Adipose tissue (tissue), 3 donors: ENCODE data around the gene CD276. TPM values are rescaled to one million over a fixed set of nuclear protein-coding genes. Genes with fewer than 3 reads are reported as not detected.
"Not testable (repeated sequence)": the region's sequence is repeated elsewhere in the genome, so short reads cannot be mapped to it uniquely, and the experiment has no call there.

Source experiments
- H3K27ac ChIP-seq: one replicate; pipeline ENCODE4 v1.5.1; 2013; ENCODE audit warnings: low read depth, low read length
- WGBS, 3 donors: extraction: QIAGEN DNeasy Blood & Tissue Kit; methylation state at CpG; one replicate each; pipeline ENCODE4 v1.1.7; 2013; 5-methylcytosine and 5-hydroxymethylcytosine counted together
- polyA plus RNA-seq, 3 donors: library from polyadenylated mRNA; stranded (reverse); fragments of 200-250 nt; gene quantifications; one replicate each; pipeline ENCODE4 v1.2.3, GENCODE V29; 2013
- donor health status: healthy with polysubstance abuse.
- donor health status: Bipolar disorder and iron deficiency.
- donor health status: healthy.

The CD276 gene
- polyA plus RNA-seq, 3 donors, result 20.6 to 36.5 (median 32.2) TPM

DNA sequence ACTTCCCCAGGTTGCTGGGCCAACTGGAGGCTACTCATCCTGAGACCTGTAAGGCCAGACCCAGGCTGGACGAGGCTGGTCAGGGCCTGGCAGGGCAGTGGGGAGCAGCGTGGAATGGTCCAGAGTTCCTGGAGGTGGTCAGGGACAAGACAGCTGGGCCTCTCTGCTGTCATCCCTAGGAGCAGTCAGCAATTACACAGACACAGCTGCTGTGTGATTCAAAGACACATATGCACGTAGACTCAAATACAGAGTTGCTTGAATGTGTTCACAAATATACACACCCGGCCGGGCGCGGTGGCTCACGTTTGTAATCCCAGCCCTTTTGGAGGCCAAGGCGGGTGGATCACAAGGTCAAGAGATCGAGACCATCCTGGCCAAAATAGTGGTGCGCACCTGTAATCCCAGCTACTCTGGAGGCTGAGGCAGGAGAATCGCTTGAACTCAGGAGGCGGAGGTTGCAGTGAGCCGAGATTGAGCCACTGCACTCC, 1.5 kb upstream of the CD276 start:
- H3K27ac ChIP-seq, result no peak overlapping the region
- 70 to 87% (median 84%) methylated on average over 14 of the region's 14 CpGs for WGBS, 3 donors

- 51 to 53% (median 53%) methylated on average over 7 of the region's 7 CpGs for WGBS, 3 donors
Observed at GRCh38 chr15:73683257-73683776, 866 bp upstream of the CD276 start.

DNA sequence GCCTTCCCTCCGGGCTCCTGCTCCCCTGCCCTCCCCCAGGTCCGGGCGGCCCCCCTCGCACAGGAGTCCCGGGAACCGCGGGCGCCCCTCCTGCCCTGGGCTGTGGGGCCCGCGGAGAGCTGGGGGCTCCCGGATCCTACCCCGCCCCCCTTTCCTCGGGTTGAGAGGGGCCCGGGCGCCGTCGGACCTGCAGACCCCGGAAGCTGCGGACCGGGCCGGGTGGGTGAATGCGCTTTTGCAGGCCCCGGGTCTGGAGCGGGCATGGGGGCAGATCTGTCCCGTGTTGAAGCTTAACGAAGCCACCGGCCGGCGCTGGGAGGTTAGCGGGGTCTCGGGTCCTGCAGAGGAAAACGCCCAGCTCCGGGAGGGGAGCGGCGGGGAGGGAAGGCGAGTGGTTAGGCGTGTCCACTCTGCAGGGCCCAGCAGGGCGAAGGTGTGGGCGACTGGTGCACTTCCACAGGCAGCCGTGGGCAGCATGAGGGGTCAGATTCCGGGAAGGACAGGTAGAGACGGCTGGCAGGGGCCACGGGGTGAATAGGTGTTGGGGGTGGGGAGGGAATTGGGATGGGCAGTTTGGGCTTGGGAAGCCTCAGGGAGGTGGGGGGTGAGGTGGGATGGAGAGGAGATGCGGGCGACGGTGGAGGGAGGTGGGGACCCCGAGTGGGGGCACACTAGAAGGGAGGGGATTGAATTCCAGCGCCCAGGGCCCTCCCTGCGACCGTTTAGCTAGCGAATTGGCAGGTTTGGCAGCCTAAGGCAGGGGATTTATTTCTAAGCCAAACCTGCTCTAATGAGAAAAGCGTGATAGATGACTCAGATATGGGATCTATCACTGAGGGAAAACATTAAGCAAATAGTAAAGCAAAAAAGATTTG, 635 bp downstream of the CD276 start:
- no peak overlapping the region for H3K27ac ChIP-seq
- WGBS, 3 donors, result 2 to 6% (median 6%) methylated on average over 50 to 52 of the region's 52 CpGs

More at GRCh38 chr15:73683257-73683776, 866 bp upstream of the CD276 start:
- H3K27ac ChIP-seq, result no peak overlapping the region

GRCh38 chr15:73685981-73686380, 1.8 kb downstream of the CD276 start:
- H3K27ac ChIP-seq, result no peak overlapping the region
- WGBS, 3 donors, result 66 to 83% (median 78%) methylated on average over 6 of the region's 6 CpGs

DNA sequence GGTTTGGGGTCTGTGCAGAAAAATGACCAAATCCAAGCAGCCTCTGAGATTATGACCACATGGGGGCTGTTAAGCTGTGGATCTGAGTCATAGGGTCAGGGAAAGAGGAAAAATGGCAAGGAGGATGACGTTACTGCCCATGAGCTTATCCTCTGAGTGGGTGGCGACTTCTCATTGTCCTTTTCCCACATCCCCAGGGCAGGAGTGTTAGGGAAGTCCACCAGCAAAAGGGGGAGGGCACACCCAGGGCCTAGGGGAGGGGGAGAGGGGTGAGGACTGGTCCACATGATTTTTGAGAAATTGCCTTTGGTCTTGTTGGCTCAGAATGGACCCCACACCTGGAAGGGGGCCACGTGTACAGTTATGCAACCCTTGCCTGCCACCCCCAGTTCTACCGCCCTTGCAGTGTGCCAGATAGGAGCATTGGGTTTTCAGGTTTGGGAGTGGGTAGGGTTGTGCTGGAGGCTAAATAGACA, 2.6 kb downstream of the CD276 start:
- 45 to 74% (median 51%) methylated on average over 4 of the region's 4 CpGs for WGBS, 3 donors
- H3K27ac ChIP-seq, result no peak overlapping the region

DNA sequence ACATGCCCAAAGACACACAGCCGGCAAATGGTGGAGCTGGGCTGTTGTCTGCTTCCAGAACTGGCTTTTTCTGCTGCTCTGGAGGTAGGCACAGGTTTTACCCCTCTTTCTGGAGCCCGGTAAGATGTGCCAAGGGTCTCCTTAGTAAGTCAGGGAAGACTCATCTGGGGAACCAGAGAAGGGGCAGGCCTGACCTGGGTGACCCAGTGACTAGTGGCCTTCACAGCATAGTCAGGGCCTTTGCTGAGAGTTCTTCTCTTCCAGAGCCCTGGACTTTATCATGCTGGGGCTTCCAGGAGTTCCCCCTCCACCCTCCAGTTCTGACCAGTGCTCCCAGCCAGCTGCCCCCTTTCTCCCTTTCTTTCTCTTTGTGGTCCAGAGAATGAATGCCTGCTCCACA, 3.2 kb downstream of the CD276 start:
- 90 to 100% (median 96%) methylated on average over 2 of the region's 2 CpGs for WGBS, 3 donors
- no peak overlapping the region for H3K27ac ChIP-seq

DNA sequence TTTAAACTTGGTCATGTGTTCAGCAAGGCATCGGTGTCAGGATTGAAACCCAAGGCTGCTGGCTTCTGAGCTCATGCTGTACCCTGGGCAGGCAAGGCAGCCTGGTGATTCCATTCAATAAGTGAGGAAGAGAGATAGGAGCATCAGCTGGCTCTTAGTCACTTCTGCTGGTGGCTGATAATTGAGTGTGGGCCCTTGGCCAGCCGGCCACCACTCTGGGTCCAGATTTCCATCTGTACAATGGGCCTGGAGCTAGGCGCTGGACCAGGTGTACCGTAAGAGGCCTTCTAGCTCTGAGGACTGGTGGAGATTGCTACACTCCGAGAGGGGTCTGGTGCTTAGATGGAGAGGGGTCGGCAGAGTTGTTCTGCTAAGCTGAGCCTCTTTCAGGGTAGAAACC, 4.3 kb downstream of the CD276 start:
- WGBS, 3 donors, result 82 to 88% (median 83%) methylated on average over 6 of the region's 6 CpGs

DNA sequence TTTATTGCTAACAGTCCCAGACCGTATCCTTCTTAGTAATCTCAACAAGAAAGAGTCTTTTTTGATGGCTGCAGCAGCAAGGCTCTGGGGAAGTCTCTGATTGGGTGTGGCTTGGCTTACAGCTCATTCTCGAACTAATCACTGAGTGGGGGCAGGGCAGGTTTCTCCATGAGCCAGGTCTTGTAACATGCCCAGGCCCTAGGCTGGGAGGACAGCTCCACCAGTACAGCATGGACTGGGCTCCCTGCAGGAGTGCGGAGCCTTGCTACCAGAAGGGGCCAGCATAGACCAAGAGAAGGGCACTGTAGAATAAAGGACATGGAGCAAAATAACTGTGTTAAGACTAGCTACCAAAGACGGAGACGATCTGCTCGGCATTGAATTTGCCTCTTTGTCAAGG, 7.2 kb downstream of the CD276 start:
- WGBS, 3 donors, result 42 to 61% (median 59%) methylated on average over 6 of the region's 6 CpGs
- no peak overlapping the region for H3K27ac ChIP-seq

More for the DNA sequence above, 4.3 kb downstream of the CD276 start:
- H3K27ac ChIP-seq, result peak overlapping the region; percentile 17

DNA sequence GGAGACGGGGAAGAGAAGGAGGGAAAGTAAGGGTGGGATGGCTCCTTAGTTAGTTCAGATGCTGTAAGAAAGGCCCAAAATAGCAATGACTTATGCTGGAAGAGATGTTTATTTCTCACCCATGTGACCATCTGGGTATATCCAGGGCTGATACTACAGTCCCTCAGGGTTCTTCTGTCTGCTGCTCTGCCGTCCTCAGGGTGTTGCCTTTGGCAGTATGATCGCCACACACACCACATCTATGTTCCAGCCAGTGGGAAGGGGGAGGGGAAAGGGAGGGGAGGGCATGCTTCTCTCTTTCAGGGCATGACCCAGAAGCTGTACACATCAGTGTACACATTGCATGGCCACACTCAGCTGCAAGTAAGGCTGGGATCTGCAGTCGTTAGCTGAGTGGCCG, 10.2 kb downstream of the CD276 start:
- no peak overlapping the region for H3K27ac ChIP-seq
- 44 to 72% (median 56%) methylated on average over 5 of the region's 5 CpGs for WGBS, 3 donors

DNA sequence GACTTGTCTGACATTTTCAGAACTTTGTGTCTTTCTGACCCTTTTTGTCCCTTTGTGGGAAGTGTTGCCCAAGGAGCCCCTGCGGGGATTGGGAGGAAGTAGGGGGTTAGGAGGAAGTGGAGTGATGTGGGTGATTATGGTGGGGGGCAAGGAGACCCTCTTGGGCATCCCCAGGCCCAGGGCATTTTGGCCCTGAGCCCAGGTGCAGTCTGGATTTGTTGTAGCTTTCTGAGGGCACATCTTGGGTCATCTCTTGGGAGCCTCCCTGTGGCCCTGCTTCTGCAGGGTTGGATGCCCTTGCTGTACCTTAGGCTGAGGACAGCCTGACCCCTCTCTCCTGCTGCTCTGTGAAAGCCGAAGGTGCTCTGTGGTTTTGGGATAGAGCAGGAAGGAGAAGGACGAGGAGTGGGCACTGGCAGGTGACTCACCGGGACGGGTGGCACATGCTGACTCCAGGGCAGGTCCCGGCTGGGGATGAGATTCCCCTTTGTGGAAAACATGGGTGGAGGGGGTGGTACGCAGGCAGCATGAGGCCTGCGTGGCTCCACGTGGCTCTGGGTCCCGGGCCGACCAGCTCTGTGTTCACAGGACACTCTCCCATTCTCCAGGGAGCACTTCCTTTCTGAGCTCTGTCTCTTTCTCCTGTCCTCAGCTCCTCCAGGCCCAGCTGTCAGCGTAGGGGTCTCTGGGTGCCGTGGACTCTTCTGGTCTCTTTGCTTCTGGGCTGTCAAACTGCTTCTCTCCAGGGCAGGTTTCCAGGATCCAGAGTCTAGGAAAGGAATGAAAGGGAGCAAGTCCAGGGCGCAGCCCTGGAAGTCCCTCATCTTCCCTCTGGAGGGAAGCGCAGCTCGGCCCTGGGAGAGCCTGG, 11.8 kb downstream of the CD276 start:
- no peak overlapping the region for H3K27ac ChIP-seq
- 49 to 79% (median 61%) methylated on average over 16 of the region's 16 CpGs for WGBS, 3 donors

- 10 to 79% (median 33%) methylated on average over 1 of the region's 1 CpG for WGBS, 3 donors
- no peak overlapping the region for H3K27ac ChIP-seq
Observed at GRCh38 chr15:73696641-73697001, 12.4 kb downstream of the CD276 start.

DNA sequence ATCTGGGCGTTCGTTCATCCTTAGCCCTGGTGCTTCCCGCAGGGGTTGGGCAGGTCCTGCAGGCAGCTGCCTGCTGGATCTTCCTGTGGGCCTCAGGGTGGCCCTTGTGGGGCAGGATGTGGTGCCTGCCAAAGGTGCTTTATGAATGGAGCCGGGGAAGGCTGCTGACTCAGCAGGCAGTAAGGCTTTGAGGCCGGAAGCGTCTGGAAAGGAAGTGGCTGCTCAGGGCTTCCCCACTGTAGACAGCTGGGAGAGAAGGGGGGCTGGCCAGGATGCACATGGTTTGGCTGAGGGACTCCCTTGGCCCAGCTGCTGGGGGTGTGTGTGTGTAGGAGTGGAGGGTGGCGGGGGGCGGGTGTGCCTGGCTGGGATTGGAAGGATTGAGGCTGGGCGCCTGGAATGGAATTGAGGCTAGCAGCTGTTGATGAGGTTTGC, 12.9 kb downstream of the CD276 start:
- peak overlapping the region; percentile 33 for H3K27ac ChIP-seq
- 2 to 53% (median 2%) methylated on average over 9 of the region's 9 CpGs for WGBS, 3 donors

GRCh38 chr15:73699249-73700040, 15.3 kb downstream of the CD276 start:
- 73 to 84% (median 78%) methylated on average over 10 to 14 of the region's 14 CpGs for WGBS, 3 donors
- no peak overlapping the region for H3K27ac ChIP-seq

DNA sequence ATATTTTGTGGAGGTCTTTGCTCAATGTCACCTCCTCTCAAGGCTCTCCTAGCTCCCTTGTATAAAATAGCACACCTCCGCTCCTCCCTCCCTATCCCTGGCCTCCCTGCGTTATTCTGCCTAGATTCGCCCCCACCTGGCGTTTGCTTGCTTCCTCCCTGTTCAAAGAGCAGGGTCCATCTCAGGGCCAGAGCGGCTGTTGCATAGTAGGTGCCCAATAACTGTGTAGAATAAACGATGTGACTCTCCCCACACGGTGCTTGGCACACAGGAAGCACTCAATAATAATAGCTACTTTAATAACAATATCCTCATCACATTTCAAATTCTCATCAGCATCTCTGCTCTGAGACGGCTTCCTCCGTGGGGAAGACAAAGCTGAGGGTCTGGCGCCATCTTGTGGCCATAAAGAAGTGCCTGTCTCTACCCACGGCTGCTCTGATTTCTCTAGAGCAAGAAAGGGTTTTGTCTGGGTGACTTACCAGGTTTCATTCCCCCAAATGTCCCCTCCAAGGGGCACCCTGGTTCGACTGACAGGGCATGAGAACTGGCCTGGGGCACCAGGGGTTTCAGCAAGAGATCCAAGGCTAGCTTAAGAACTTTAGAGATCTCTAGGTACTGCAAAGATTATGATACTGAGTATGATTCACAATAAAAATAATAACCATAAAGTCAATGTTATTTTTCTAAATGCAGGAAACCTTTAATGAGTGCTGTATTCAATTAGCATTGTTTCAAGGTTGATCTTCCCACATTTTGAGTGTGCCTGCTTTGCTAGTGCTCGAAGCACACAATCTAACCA, 16.1 kb downstream of the CD276 start:
- H3K27ac ChIP-seq, result no peak overlapping the region
- 31 to 33% (median 31%) methylated on average over 13 of the region's 13 CpGs for WGBS, 3 donors

- not testable (repeated sequence) for H3K27ac ChIP-seq
- 85 to 90% (median 87%) methylated on average over 30 to 33 of the region's 33 CpGs for WGBS, 3 donors
Observed at GRCh38 chr15:73702311-73703239, 18.4 kb downstream of the CD276 start.

DNA sequence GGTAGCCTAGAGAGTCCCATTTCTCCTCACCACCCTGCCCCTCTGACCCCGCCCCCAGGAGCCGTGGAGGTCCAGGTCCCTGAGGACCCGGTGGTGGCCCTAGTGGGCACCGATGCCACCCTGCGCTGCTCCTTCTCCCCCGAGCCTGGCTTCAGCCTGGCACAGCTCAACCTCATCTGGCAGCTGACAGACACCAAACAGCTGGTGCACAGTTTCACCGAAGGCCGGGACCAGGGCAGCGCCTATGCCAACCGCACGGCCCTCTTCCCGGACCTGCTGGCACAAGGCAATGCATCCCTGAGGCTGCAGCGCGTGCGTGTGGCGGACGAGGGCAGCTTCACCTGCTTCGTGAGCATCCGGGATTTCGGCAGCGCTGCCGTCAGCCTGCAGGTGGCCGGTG, 19.4 kb downstream of the CD276 start:
- WGBS, 3 donors, result 87 to 94% (median 91%) methylated on average over 21 to 23 of the region's 23 CpGs
- not testable (repeated sequence) for H3K27ac ChIP-seq
